HG03439 (cell line): Measurements from ENCODE around the gene OVOL2.

Source experiments
- ATAC-seq: cut with Tn5 transposase; IDR thresholded peaks from one replicate; pipeline ENCODE4 v1.9.1; 2021; ENCODE audit warnings: mild to moderate bottlenecking, moderate library complexity; ENCODE audit not compliant: unreplicated experiment

The OVOL2 gene

DNA sequence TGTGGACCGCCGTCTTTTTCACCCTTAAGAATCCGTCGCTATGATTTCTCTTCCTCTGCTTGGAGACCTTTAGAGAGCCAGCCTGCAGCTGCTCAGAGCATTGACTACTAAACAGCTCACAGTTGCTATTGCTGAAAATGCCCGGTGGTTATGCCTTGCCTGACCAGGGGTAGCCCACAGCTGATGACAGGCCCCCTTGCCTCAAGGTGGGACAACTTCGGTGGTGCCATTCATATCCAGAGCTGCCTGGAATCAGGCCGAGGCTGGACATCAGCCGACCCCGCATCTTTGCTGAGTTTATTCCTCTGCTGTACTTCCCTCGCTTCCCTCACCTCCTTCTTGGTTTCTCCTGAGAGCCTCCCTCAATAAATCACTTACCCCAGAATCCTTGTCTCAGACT, 39.6 kb downstream of the OVOL2 start:
- ATAC-seq: no peak

DNA sequence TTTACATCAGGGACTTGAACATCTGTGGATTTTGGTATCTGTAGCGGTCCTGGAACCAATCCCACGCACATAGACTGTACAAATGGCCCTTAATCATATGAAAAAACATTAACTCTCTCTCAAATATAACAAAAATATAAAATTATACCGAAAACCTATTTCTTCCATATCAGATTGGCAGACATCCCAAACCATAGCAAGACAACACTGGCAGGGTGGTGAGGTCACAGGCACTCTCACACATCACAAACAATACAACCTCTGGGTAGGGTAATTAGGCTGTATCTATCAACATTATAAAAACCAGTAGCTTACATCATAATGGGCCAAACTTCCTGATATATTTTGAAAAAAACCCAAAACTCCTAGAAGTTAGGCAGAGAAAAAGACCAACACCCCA, 40.9 kb downstream of the OVOL2 start:
- no peak for ATAC-seq

DNA sequence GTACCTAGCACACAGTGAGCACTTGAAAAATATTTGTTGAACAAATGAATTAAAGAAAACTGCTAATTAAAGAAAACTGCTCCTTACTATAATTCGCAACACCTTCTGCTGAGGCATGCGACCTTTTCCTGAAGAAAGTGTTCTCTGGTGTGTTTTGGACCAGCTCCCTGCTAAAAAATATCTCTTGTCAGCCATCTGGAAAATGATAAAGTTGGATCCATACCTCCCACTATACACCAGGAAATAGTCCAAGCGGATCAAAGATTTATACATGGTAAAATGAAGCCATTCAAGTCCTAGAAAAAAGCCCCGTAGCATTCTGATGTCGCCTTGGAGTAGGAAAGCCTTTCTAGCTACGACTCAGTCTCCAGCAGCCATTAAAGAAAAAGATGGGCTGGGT, 43.3 kb downstream of the OVOL2 start:
- no peak for ATAC-seq

DNA sequence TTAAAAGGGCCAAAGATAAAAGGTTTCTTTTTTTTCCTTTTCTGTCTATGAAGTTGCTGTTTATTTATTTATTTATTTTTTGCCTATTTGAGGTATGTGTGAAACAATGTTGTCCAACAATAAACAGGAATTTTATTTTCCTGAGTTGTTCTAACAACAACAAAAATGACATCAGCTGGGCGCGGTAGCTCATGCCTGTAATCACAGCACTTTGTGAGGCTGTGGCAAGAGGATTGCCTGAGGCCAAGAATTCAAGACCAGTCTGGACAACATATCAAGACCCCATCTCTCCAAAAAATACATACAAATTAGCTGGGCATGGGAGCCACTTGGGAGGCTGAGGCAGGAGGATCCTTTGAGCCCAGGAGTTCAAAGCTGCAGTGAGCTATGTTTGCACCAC, 44.8 kb downstream of the OVOL2 start:
- no peak for ATAC-seq

DNA sequence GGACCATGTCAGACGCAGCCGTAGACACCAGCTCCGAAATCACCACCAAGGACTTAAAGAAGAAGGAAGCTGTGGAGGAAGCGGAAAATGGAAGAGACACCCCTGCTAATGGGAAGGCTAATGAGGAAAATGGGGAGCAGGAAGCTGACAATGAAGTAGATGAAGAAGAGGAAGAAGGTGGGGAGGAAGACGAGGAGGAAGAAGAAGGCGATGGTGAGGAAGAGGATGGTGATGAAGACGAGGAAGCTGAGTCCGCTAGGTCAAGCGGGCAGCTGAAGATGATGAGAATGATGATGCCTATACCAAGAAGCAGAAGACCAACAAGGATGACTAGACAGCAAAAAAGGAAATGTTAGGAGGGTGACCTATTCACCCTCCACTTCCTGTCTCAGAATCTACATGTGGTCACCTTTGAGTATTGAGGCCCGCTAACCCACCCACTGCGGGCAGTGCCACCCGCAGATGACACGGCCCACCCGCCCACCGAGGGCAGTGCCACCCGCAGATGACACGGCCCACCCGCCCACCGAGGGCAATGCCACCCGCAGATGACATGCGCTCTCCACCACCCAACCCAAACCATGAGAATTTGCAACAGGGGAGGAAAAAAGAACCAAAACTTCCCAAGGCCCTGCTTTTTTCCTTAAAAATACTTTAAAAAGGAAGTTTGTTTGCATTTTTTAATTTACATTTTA, 45.6 kb downstream of the OVOL2 start:
- no peak for ATAC-seq

DNA sequence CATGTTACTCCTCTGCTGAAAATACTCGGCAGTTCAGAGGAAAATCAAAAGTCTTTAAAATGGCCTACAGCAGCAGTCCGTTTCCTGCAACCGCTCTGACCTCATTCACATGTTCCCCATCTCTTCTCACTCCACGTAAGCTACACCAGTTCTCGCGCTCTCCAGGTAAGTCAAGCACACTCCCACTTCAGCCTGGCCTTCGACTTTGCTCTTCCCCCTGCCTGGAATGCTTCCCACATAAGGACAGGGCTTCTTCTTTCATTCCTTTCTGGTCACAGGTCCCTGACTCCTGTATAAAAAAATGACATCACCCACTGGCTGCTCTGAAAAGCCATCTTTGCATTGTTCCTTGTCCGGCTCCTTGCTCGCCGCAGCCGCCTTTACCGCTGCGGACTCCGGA, 46.2 kb downstream of the OVOL2 start:
- no peak for ATAC-seq

DNA sequence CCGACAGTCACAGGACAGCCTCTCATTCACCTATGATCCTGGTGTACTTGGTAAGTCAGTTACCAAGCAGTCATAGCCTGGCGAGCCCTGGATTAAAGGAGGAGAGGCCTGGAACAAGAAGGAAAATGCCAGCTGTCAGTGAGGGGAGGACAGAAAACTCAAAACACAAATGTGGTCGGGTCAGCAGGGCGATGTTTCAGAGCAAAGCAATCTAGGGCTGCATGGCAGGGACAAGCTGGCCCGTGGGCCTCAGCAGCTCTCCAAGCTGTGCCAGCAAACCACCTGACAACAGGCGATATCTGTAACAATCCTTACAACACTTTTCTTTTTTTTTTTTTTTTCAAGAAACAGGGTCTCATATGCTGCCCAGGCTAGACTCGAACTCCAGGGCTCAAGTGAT, 48.6 kb downstream of the OVOL2 start:
- ATAC-seq: no peak

DNA sequence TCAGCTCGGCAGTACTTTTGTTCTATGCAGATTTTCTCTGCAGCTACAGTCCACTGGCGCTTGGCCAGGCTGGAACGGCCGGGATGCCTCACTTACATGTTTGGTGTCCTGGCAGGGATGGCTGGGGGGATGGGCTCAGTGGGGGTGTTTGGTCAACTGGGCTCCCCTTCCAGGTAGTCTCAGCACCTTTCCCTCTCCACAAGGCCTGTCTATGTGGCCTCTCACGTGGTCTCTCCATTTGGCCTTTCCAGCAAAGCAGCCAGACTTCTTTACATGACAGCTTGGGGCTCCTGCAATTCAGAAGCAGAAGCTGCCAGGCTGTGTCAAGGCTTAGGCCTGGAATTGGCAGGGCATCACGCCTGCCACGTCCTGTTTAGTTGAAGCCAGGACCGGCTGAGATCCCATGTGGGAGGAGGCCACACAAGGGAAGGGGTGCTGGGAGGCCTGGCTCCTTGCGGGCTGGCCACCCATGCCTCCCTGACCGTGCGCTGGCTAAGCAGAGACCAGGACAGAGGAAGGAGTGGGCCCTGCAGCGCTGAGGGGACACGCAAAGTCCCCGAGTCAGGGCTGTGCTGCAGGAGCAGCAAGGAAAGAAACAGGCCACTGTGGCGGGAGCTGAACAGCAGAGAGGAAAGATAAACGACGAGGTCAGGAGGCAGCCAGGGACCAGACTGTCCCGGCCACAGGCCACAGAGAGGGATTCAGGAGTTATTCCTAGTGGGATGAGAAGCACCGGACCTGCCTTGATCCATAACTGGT, 50.0 kb downstream of the OVOL2 start:
- no peak for ATAC-seq

DNA sequence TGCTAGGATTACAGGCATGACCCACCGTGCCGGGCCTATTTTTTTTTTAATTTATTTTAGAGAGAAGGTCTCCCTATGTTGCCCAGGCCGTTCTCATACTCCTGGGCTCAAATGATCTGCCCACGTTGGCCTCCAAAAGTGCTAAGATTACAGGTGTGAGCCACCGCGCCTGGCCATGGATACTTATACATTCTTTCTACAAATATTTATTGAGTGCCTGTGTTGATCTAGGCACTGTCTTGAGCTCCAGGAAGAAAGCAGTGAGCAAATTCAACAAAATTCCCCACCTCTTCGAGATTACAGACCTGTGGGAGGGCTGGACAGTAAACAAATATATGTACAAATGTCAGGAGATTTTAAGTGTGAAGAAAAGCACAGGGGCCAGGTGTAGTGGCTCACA, 51.0 kb downstream of the OVOL2 start:
- ATAC-seq: no peak

DNA sequence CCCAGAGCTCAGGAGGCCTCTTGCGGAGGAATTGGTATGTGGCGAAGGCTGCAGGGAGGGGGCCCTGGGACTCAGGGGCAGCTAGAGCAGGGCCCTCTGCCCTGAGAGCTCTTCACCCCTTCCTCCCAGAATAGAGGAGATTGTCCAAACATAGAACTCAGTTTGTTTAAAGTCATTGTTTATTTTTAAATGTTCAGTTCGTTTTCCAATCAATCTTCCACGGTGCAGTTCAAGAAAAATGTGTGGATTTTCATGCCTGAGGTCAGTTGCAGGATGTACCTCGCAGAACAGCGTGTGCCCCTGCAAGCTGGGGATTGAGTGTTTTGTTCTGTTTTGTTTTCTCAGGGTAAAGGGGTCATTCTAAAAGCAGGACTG, 51.7 kb downstream of the OVOL2 start:
- no peak for ATAC-seq

DNA sequence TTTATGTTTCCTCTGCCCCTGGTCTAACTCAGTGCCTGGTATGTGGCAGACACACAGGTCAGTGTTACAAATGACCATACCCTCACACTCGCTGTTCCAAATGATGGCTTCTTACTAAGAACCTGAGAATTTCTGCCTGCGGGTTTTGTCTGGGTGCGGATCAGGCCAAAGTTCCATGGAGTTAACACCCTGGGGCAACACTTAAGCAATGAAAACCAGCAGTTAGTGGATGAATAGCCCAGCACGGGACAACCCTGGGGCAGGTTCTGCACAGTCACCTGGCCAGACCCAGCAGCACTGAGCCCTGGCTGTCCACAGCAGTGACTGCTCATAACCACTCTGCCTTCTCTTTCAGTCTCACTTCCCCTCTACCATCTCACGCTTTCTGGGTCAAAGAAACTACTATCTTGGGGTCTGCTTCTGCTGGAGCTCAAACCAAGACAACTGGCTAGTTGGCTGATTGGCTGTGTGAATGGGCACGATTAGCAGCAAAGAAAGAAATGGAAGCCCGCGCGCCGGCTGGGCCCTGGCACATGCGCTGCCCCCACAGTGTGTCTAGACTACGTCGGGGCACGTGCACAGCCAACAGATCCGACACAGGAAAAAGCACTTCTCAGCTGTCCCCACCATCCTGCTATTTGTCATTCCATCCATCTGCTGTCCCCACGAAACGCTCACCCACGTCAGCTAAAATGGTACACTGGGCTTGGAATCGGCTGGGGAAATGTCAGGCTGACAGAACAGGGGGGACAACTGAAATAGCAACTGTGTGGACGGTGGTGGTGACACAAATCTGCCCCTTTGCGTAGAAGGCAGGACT, 52.3 kb downstream of the OVOL2 start:
- ATAC-seq: peak; percentile 90

DNA sequence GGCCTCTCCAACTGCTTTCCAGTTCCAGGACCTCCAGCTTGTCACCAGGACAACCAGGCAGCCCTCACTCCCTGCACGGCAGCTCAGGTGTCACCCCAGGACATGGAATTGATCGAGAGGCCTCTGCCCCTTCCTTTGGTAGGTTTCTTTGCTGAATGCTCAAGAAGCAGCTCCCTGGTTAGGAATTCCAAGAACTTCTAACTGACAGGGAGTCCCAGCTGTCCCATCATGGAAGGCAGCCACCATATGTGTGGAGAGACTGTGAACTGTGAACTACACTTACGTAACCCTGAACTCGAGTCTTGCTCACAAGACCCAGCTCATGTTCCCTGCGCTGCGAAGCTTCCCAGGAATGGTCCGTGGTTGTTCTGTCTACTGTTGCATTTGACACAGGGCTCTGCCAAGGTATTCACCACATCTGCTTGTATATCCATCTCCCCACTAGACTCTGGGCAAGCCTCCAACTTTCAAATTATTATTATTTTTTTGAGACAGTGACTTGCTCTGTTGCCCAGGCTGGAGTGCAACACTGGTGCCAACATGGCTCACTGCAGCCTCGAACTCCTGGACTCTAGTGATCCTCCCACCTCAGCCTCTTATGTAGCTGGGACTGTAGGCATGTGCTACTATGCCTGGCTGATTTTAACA, 53.2 kb downstream of the OVOL2 start:
- ATAC-seq: no peak

DNA sequence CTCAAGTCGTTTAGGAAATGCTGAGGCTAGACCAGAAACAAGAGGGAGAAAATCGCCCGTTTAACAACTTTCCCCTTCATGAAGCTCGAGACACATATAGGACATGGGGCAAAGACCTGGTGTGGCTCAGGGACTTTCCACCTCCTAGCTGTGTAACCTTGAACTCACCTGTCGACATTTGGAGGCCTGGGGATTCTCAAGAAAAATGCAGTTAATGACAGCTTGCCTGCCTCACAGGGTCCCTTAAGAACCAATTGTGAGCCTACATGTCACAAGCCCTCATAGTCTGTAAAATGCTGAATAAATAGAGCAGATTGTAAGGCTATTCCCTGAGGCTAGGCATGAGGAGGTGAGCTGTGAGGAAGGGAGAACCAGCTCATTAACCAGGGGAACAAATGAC, 53.8 kb downstream of the OVOL2 start:
- no peak for ATAC-seq

DNA sequence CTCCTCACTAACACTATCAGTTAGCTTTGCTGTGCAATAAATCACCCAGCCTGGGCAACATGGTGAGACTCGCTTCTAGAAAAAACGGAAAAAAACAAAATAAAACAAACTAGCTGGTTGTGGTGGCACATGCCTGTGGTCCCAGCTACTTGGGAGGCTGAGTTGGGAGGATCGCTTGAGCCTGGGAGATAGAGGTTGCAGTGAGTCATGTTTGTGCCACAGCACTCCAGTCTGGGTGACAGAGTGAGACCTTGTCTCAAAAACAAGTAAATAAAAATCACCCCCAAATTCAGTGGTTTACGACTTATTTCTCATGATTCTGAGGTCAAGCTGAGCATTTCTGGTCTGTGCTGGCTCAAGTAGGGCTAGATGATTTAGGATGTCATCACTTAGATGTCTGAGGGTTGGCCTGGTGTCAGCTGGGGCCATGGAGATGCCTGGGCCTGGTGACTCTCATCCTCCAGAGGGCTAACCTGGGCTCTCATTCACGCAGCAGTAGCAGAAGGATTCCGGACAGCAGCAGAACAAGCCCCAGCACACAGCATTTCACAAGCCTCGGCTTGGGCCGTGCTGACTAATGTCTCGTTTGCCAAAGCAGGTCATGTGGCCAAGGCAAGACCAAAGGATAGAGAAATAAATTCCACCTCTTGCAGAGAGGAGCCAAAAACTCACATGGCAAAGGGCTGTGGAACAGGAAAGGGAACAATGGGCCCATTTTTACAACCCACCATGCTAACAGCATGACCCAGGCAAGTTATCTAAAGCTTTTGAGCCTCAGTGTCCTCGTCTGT, 56.4 kb downstream of the OVOL2 start:
- no peak for ATAC-seq

DNA sequence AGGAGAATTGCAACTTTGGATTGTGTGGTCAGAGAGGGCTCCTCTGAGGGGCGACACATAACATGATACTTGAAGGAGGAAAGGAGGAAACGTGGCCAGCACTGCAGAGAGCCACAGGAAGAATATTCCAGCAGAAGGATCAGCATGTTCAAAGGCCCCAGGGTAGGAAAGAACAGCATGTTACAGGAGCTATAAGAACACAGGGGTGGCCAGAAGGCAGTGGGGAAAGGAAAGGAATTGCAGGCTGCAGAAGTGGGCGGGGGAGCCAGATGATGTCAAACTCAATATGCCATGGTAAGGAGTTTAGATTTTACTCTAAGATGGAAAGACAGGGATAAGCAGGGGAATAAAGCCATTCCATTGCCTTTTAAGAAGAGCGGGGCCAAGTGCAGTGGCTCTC, 58.1 kb downstream of the OVOL2 start:
- ATAC-seq: no peak

DNA sequence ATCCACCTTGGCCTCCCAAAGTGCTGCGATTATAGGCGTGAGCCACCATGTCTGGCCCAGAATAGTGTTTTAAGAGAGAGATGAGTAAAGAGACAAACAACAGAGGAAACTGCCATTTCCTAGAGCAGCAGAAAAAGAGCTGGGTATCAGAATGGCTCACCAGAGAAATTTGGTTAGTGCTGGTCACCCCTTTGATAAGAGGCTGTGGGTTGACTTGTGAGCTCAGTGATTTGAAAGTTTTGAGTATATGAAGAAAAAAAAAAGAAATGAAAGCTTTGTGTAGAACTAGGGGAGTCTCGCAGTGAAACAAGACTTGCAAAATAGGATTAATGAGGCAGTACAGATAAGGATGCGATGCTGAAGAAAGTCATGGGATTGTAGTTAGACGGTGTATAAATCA, 59.3 kb downstream of the OVOL2 start:
- ATAC-seq: no peak

DNA sequence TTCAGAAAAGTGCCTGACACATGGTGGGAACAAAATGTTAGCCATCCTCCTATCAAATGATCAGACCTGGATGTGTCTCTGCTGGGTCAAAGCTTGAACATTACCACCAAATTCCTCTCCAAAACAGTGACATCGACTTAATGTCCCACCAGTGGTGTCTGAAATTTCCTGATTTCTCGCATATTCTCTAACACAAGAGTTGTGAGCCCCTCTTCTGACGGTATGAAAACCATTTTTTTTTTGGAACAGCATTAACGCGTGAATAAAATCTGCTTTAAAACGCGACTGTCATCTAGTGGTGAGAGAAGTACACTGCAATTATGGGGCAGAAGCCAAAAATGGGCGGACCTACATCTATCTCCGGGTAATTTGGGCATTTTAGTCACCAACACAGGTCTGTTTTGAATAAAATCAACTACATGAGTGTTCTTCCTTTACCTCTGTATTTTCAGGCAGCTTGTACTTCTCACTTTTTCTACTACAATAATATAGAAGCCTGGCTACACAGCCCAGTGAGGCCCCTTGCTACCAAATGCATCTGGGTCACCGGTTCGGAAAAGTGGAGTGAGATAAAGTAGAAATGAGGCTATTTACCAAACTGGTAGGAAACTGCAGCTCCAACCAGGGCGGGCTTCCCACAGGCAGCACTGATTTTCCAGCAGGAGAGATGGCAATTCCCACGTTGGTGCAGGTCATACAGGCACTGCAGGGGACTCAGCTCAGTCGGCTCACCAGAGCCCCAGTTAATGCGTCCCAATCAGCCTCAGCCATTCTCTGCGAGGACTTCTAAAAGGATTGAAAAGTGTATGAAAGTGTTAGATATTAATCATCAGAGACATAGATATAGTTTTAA, 61.5 kb downstream of the OVOL2 start:
- peak; percentile 50 for ATAC-seq

DNA sequence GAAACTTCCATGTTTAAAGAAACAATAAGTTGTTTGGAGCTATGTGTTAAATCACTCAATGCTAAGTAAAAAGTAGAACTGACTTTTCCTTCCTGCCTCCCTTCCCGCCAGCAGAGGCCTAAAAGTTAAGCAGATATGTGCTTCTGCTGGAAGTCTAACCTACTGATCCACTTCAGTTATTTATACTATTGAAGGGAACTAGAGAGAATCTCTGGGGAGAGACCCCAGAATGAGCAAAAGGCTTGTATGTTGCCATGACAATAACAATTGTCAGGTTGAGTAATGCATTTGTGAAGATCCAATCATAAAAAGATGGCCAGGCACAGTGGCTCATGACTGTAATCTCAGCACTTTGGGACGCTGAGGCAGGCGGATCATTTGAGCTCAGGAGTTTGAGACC, 64.2 kb downstream of the OVOL2 start:
- ATAC-seq: no peak

DNA sequence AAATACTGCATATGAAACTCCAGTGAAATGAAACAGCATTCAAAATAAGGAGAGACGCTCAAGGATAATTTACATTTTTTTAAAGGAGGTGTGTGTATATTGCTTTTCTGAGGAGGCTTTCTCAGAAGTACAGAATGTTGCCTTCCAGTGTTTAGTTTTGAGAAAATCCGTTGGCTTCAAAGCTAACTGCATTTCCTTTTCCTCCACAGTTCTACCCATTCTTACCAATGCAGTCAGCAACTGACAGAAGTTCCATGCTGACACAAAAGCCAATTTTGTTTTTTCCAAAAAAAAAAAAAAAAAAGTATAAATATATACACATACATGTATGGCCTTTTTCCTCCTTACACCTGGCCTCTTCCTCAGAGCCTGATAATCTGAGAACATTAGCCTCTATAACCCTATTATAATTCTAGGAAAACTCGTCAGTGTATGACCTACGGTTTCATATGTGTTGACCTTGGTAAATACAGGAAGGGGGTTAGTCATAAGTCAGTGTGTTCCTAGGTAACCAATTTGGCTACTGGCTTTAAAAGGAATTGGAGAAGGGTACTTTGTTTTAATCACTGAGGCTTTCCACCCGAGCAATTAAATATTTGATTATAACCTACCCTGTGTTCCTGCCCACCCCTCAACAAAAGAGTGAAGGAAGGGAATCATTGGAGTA, 64.7 kb downstream of the OVOL2 start:
- no peak for ATAC-seq
